GM19455 (cell line): ENCODE results near the gene ABHD2.
A peak's percentile ranks its signal among the peaks of the same experiment; 100 is the strongest.
"Not testable (repeated sequence)": the region's sequence is repeated elsewhere in the genome, so short reads cannot be mapped to it uniquely, and the experiment has no call there.

Source experiments
- ATAC-seq: cut with Tn5 transposase; IDR thresholded peaks from one replicate; pipeline ENCODE4 v1.9.1; 2021; ENCODE audit not compliant: unreplicated experiment

The ABHD2 gene

GRCh38 chr15:89119489-89120478 is 31.5 kb downstream of the ABHD2 start:
- no peak for ATAC-seq

- ATAC-seq = not testable (repeated sequence)
Observed at GRCh38 chr15:89120479-89121000, 32.3 kb downstream of the ABHD2 start.

- no peak for ATAC-seq
Observed at GRCh38 chr15:89121414-89121813, 33.2 kb downstream of the ABHD2 start.

- no peak for ATAC-seq
Observed at GRCh38 chr15:89122505-89123180, 34.4 kb downstream of the ABHD2 start.

GRCh38 chr15:89123181-89123525 is 34.9 kb downstream of the ABHD2 start:
- ATAC-seq = no peak

- ATAC-seq = no peak
Observed at GRCh38 chr15:89125088-89125826, 37.0 kb downstream of the ABHD2 start.

GRCh38 chr15:89126009-89126408 is 37.8 kb downstream of the ABHD2 start:
- ATAC-seq = no peak

- ATAC-seq = no peak
Observed at GRCh38 chr15:89127054-89127702, 38.9 kb downstream of the ABHD2 start.

- no peak for ATAC-seq
Observed at GRCh38 chr15:89128320-89129122, 40.3 kb downstream of the ABHD2 start.

- ATAC-seq = peak; percentile 63
Observed at GRCh38 chr15:89129123-89129815, 41.0 kb downstream of the ABHD2 start.

- no peak for ATAC-seq
Observed at GRCh38 chr15:89129816-89130134, 41.5 kb downstream of the ABHD2 start.

- no peak for ATAC-seq
Observed at GRCh38 chr15:89130201-89130600, 41.9 kb downstream of the ABHD2 start.

GRCh38 chr15:89131731-89132130 is 43.5 kb downstream of the ABHD2 start:
- no peak for ATAC-seq

- ATAC-seq = no peak
Observed at GRCh38 chr15:89132611-89133507, 44.6 kb downstream of the ABHD2 start.

GRCh38 chr15:89135387-89136077 is 47.3 kb downstream of the ABHD2 start:
- not testable (repeated sequence) for ATAC-seq

- no peak for ATAC-seq
Observed at GRCh38 chr15:89136078-89136806, 48.0 kb downstream of the ABHD2 start.
